Endothelial cell of umbilical vein (primary cell): ENCODE results near the gene C1orf122. TPM values are rescaled to one million over a fixed set of nuclear protein-coding genes. Genes with fewer than 3 reads are reported as not detected.

Experiments used
- BruUV-seq: library from RNA; stranded (reverse); fragments of 400-500 nt; replicated peaks from 2 replicates; lab custom pipeline; 2021; lab: Mats Ljungman, UMichigan
- CTCF ChIA-PET: fragments of 300-600, 350-600 bp; sonication (Branson Sonifier 250); formaldehyde crosslinking; loops from one replicate; lab custom pipeline; 2021; ENCODE audit warnings: antibody characterized with exemption, inconsistent platforms; lab: Charles Lee
- POLR2A ChIA-PET: fragments of 300-600, 350-600 bp; sonication (Branson Sonifier 250); formaldehyde crosslinking; loops from one replicate; lab custom pipeline; 2021; ENCODE audit warnings: antibody characterized with exemption, inconsistent platforms; lab: Charles Lee
- DNase-seq: peaks from one replicate; pipeline ENCODE4 v3.0.0-alpha.2; 2011; ENCODE audit warnings: low read depth, low spot score
- FAIRE-seq: peaks from 2 replicates; lab custom pipeline; 2011; peaks lifted over from hg19 to GRCh38; lab: Jason Lieb, UNC
- H2AFZ ChIP-seq: 2 replicates; pipeline ENCODE4 v1.6.0; 2012; ENCODE audit warnings: low read depth, low read length, control low read depth, inconsistent platforms
- H3K27ac ChIP-seq: 2 replicates; pipeline ENCODE4 v1.5.1; 2011; ENCODE audit warnings: low read depth, mild to moderate bottlenecking, control low read depth, low read length, moderate library complexity; ENCODE audit not compliant: insufficient read depth
- H3K27me3 ChIP-seq, 2 experiments: 2 replicates each; pipeline versions ENCODE4 v1.6.0 to v1.6.1; 2011; ENCODE audit warnings: low read length in 2 of 2, mixed read lengths in 1 of 2; ENCODE audit not compliant: control insufficient read depth in 2 of 2, insufficient read depth in 2 of 2
- H3K36me3 ChIP-seq, 2 experiments: 2 replicates in 1 of 2; 3 replicates in 1 of 2; pipeline ENCODE4 v1.5.1; 2011; ENCODE audit warnings: low read length in 2 of 2, mild to moderate bottlenecking in 1 of 2, moderate library complexity in 1 of 2; ENCODE audit not compliant: control insufficient read depth in 2 of 2, insufficient read depth in 2 of 2; ENCODE audit errors: extremely low read depth in 1 of 2
- H3K4me1 ChIP-seq: 3 replicates; pipeline ENCODE4 v1.5.1; 2011; ENCODE audit warnings: mild to moderate bottlenecking, low read length; ENCODE audit not compliant: control insufficient read depth, insufficient read depth; ENCODE audit errors: extremely low read depth
- H3K4me2 ChIP-seq: 2 replicates; pipeline ENCODE4 v1.6.1; 2011; ENCODE audit warnings: low read length, control low read depth, mixed read lengths; ENCODE audit not compliant: insufficient read depth
- H3K4me3 ChIP-seq, 3 experiments: fragments of 200-600 bp in 1 of 3; sonication (generic), shearing (Covaris generic) in 1 of 3; replicated peaks in 1 of 3; 2 replicates each; pipeline ENCODE4 v1.5.1; 2011 to 2016; ENCODE audit warnings: control low read depth in 3 of 3, low read length in 3 of 3, mild to moderate bottlenecking in 2 of 3, inconsistent platforms in 1 of 3, low read depth in 1 of 3, moderate library complexity in 1 of 3; ENCODE audit not compliant: insufficient read depth in 1 of 3
- H3K79me2 ChIP-seq: 2 replicates; pipeline ENCODE4 v1.6.0; 2012; ENCODE audit warnings: low read length, inconsistent platforms; ENCODE audit not compliant: control insufficient read depth, insufficient read depth
- H3K9ac ChIP-seq: replicated peaks from 2 replicates; pipeline ENCODE3; 2011; ENCODE audit warnings: low read length, control low read depth; ENCODE audit not compliant: insufficient read depth; ENCODE audit errors: extremely low read depth
- H3K9me1 ChIP-seq: replicated peaks from 3 replicates; pipeline ENCODE4 v1.6.0; 2011; ENCODE audit warnings: mild to moderate bottlenecking, low read length; ENCODE audit not compliant: control insufficient read depth, insufficient read depth; ENCODE audit errors: extremely low read depth
- H3K9me3 ChIP-seq: replicated peaks from 2 replicates; pipeline ENCODE4 v1.5.1; 2012; ENCODE audit warnings: low read length, inconsistent platforms; ENCODE audit not compliant: control insufficient read depth, insufficient read depth
- H4K20me1 ChIP-seq: replicated peaks from 2 replicates; pipeline ENCODE3; 2011; ENCODE audit warnings: mild to moderate bottlenecking, low read length; ENCODE audit not compliant: control insufficient read depth, insufficient read depth; ENCODE audit errors: extremely low read depth
- CTCF ChIP-seq, 2 donors: IDR thresholded peaks; 1 replicate in 1 of 2; 2 replicates in 1 of 2; pipeline ENCODE4 v1.5.1; 2011; ENCODE audit warnings: low read length in 2 of 2, mild to moderate bottlenecking in 2 of 2, moderate library complexity in 2 of 2, control low read depth in 1 of 2, inconsistent platforms in 1 of 2, low read depth in 1 of 2; ENCODE audit not compliant: insufficient read depth in 1 of 2; ENCODE audit errors: extremely low read depth in 1 of 2
- EZH2 ChIP-seq: IDR thresholded peaks from 2 replicates; pipeline ENCODE4 v1.6.1; 2012; ENCODE audit warnings: borderline replicate concordance, low read depth, mild to moderate bottlenecking, moderate library complexity, low read length, inconsistent platforms; ENCODE audit not compliant: severe bottlenecking
- GATA2 ChIP-seq: IDR thresholded peaks from 2 replicates; pipeline ENCODE4 v1.7.0; 2011; ENCODE audit warnings: low read depth, mild to moderate bottlenecking, moderate library complexity, mixed read lengths, low read length; ENCODE audit not compliant: insufficient read length, insufficient read depth
- MYC ChIP-seq: IDR thresholded peaks from one replicate; pipeline ENCODE4 v1.6.1; 2011; ENCODE audit warnings: mild to moderate bottlenecking, low read depth, low read length
- dilution Hi-C: fragments of 300-500 bp; cut with MboI; formaldehyde crosslinking; loops from one replicate; pipeline ENCODE4 v1.15.0; 2019; ENCODE audit warnings: low sequenced_read_pairs; ENCODE audit not compliant: extremely low pct_ligation_motif_present
- intact Hi-C: fragments of 100-400 bp; cut with micrococcal nuclease; formaldehyde crosslinking; loops from one replicate; pipeline ENCODE4 v1.10.0; 2022
- polyA plus RNA-seq, 4 experiments: library from polyadenylated mRNA; depleted of rRNA in 3 of 4; stranded (reverse) in 3 of 4; unstranded in 1 of 4; fragments of >200 nt; gene quantifications; 2 replicates each; pipeline versions ENCODE4 v1.2.1 to v1.2.3, GENCODE V29; 2011 to 2012; ENCODE audit warnings: missing spikeins in 1 of 4
- total RNA-seq: library from RNA; stranded (reverse); gene quantifications from 2 replicates; pipeline ENCODE4 v1.2.3, GENCODE V29; 2021

Gene C1orf122
- total and polyA plus RNA-seq, 2 donors (not counting 3 experiments of a cell fraction or from before 2014, with no cell fraction given), result 32.8 to 38.8 TPM

GRCh38 chr1:37841652-37842051 lies 34.1 kb downstream of the C1orf122 start:
- POLR2A ChIA-PET, result no interaction called here

More at GRCh38 chr1:37841652-37842051, 34.1 kb downstream of the C1orf122 start:
- Histone ChIP-seq H2AFZ (no peak overlapping the region), H3K9me1 (no peaks in the 10 kb centered on the region), H3K4me3 (no peak overlapping the region), H3K9me3 (no peaks in the 10 kb centered on the region), H3K27ac (no peak overlapping the region), H3K27me3 (no peaks in the 10 kb centered on the region), H3K36me3 (peaks cover 7 to 9% of the 10 kb centered on the region in 2 experiments), H3K4me2 (no peak overlapping the region), H3K4me1 (no peaks in the 10 kb centered on the region), H3K79me2 (peaks cover 18% of the 10 kb centered on the region), H3K9ac (no peak overlapping the region), H4K20me1 (no peaks in the 10 kb centered on the region)
- CTCF ChIA-PET, result interaction anchor here (2.1 kb wide), 1 partner anchor 18 kb away, joined by 9 read pairs; the partner anchor contains the start of gene MTF1
- dilution Hi-C loops (no loop called here), intact Hi-C loops (no loop called here)
- DNase-seq (no peak), FAIRE-seq (no peak)
- BruUV-seq, result no TSS peak
- TF ChIP-seq GATA2 (no peak), CTCF (IDR thresholded peaks at IDR 0.05; ENCODE audit: extremely low read depth in 1 of 2, insufficient read depth in 1 of 2, low read depth in 1 of 2, low read length in 2 of 2) (no peak), EZH2 (no peak), MYC (no peak)
